ENCODE measurements around the gene FOXL2.

GRCh38 chr3:138908846-138909245 lies 38.1 kb downstream of the FOXL2 start:
- TF ChIP-seq POLR2A (IDR thresholded peaks at IDR 0.05): no peak
- TF ChIP-seq CTCF (IDR thresholded peaks at IDR 0.05): no peak

All from heart left ventricle (tissue), 13 donors.